H9 (cell line): ENCODE measurements around the gene ARHGAP31. TPM values are rescaled to one million over a fixed set of nuclear protein-coding genes. Genes with fewer than 3 reads are reported as not detected.

Source experiments
- DNase-seq: peaks from one replicate; pipeline ENCODE4 v3.0.0-alpha.2; 2017
- H2AFZ ChIP-seq: one replicate; pipeline ENCODE4 v1.6.1; 2013; ENCODE audit warnings: mild to moderate bottlenecking, low read length, control low read depth, moderate library complexity
- H2AK5ac ChIP-seq: 2 replicates; pipeline ENCODE4 v1.6.1; 2013; ENCODE audit warnings: low read length, control low read depth, mixed read lengths; ENCODE audit not compliant: insufficient read length
- H2BK120ac ChIP-seq: one replicate; pipeline ENCODE4 v1.6.1; 2013; ENCODE audit warnings: low read depth, mild to moderate bottlenecking, low read length, control low read depth, inconsistent platforms; ENCODE audit not compliant: poor library complexity, severe bottlenecking
- H2BK12ac ChIP-seq: 2 replicates; pipeline ENCODE4 v1.6.1; 2013; ENCODE audit warnings: low read length, control low read depth, mixed read lengths, low read depth; ENCODE audit not compliant: insufficient read length
- H2BK15ac ChIP-seq: 2 replicates; pipeline ENCODE4 v1.6.1; 2013; ENCODE audit warnings: low read depth, low read length, control low read depth
- H2BK20ac ChIP-seq: one replicate; pipeline ENCODE4 v1.6.1; 2013; ENCODE audit warnings: low read depth, mild to moderate bottlenecking, low read length, control low read depth, inconsistent platforms; ENCODE audit not compliant: poor library complexity, severe bottlenecking
- H2BK5ac ChIP-seq: 2 replicates; pipeline ENCODE4 v1.6.1; 2013; ENCODE audit warnings: low read length, control low read depth, mixed read lengths; ENCODE audit not compliant: insufficient read length
- H3K14ac ChIP-seq: 2 replicates; pipeline ENCODE4 v1.6.1; 2013; ENCODE audit warnings: low read length, control low read depth; ENCODE audit not compliant: insufficient read depth
- H3K18ac ChIP-seq: 2 replicates; pipeline ENCODE4 v1.6.1; 2013; ENCODE audit warnings: low read depth, mild to moderate bottlenecking, mixed read lengths, low read length, control low read depth; ENCODE audit not compliant: insufficient read length
- H3K23ac ChIP-seq: 2 replicates; pipeline ENCODE4 v1.6.1; 2013; ENCODE audit warnings: low read length, control low read depth, mixed read lengths, low read depth; ENCODE audit not compliant: insufficient read length
- H3K23me2 ChIP-seq: 2 replicates; pipeline ENCODE4 v1.6.1; 2013; ENCODE audit warnings: low read depth, mild to moderate bottlenecking, mixed read lengths, low read length, control low read depth; ENCODE audit not compliant: insufficient read length, poor library complexity, severe bottlenecking
- H3K27ac ChIP-seq: 2 replicates; pipeline ENCODE4 v1.5.1; 2013; ENCODE audit warnings: low read length, control low read depth, mixed read lengths, low read depth; ENCODE audit not compliant: insufficient read length
- H3K27me3 ChIP-seq: 2 replicates; pipeline ENCODE4 v1.6.1; 2013; ENCODE audit warnings: low read length, control low read depth, inconsistent platforms; ENCODE audit not compliant: insufficient read depth
- H3K4ac ChIP-seq: 2 replicates; pipeline ENCODE4 v1.6.1; 2013; ENCODE audit warnings: low read depth, mild to moderate bottlenecking, control low read depth, inconsistent platforms, low read length, moderate library complexity
- H3K4me1 ChIP-seq: 2 replicates; pipeline ENCODE4 v1.6.1; 2013; ENCODE audit warnings: low read length, control low read depth, inconsistent platforms; ENCODE audit not compliant: insufficient read depth
- H3K4me2 ChIP-seq: 2 replicates; pipeline ENCODE4 v1.6.1; 2013; ENCODE audit warnings: low read length, control low read depth, mixed read lengths; ENCODE audit not compliant: insufficient read length, insufficient read depth
- H3K56ac ChIP-seq: 2 replicates; pipeline ENCODE4 v1.6.1; 2013; ENCODE audit warnings: low read depth, mild to moderate bottlenecking, mixed read lengths, low read length, control low read depth; ENCODE audit not compliant: insufficient read length
- H3K79me1 ChIP-seq: 2 replicates; pipeline ENCODE4 v1.6.1; 2013; ENCODE audit warnings: low read depth, mild to moderate bottlenecking, moderate library complexity, low read length, control low read depth, inconsistent platforms; ENCODE audit not compliant: insufficient read depth, poor library complexity, severe bottlenecking
- H3K79me2 ChIP-seq: 2 replicates; pipeline ENCODE4 v1.6.1; 2013; ENCODE audit warnings: low read length, control low read depth, inconsistent platforms; ENCODE audit not compliant: insufficient read depth
- H3K9ac ChIP-seq: 2 replicates; pipeline ENCODE4 v1.6.1; 2013; ENCODE audit warnings: low read length, control low read depth, mixed read lengths; ENCODE audit not compliant: insufficient read length; ENCODE audit errors: extremely low read depth
- H3K9me3 ChIP-seq: one replicate; pipeline ENCODE4 v1.6.1; 2013; ENCODE audit warnings: low read depth, low read length, inconsistent platforms; ENCODE audit not compliant: control insufficient read depth
- H3T11ph ChIP-seq: one replicate; pipeline ENCODE4 v1.6.1; 2013; ENCODE audit warnings: mild to moderate bottlenecking, low read length, control low read depth, inconsistent platforms
- H4K20me1 ChIP-seq: one replicate; pipeline ENCODE4 v1.6.1; 2013; ENCODE audit not compliant: control insufficient read depth, insufficient read length, insufficient read depth
- H4K5ac ChIP-seq: 2 replicates; pipeline ENCODE4 v1.6.1; 2013; ENCODE audit warnings: low read depth, mild to moderate bottlenecking, mixed read lengths, low read length, control low read depth; ENCODE audit not compliant: insufficient read length
- H4K8ac ChIP-seq: replicated peaks from 2 replicates; pipeline ENCODE4 v1.6.1; 2013; ENCODE audit warnings: low read length, control low read depth, mixed read lengths, low read depth; ENCODE audit not compliant: insufficient read length
- H4K91ac ChIP-seq: 2 replicates; pipeline ENCODE4 v1.6.1; 2013; ENCODE audit warnings: low read depth, mild to moderate bottlenecking, moderate library complexity, mixed read lengths, low read length, control low read depth; ENCODE audit not compliant: insufficient read length
- H3K27ac Mint-ChIP-seq, 3 experiments: 2 replicates in 2 of 3; 3 replicates in 1 of 3; pipeline ENCODE4 v1.8.0; 2020 to 2021; ENCODE audit warnings: mixed read lengths in 3 of 3, mild to moderate bottlenecking in 1 of 3, moderate library complexity in 1 of 3
- H3K27me3 Mint-ChIP-seq: 2 replicates; pipeline ENCODE4 v1.8.0; 2021; ENCODE audit warnings: low read depth, mild to moderate bottlenecking, moderate library complexity, mixed read lengths
- H3K36me3 Mint-ChIP-seq, 3 experiments: 2 replicates in 2 of 3; 3 replicates in 1 of 3; pipeline ENCODE4 v1.8.0; 2020 to 2021; ENCODE audit warnings: low read depth in 3 of 3, mixed read lengths in 3 of 3; ENCODE audit not compliant: insufficient read depth in 1 of 3
- H3K4me1 Mint-ChIP-seq, 2 experiments: 2 replicates each; pipeline ENCODE4 v1.8.0; 2020; ENCODE audit warnings: mixed read lengths in 2 of 2
- H3K4me3 Mint-ChIP-seq, 2 experiments: 2 replicates in 1 of 2; 3 replicates in 1 of 2; pipeline ENCODE4 v1.8.0; 2020 to 2021; ENCODE audit warnings: mild to moderate bottlenecking in 2 of 2, mixed read lengths in 2 of 2, moderate library complexity in 1 of 2
- H3K9me3 Mint-ChIP-seq, 2 experiments: 2 replicates in 1 of 2; 3 replicates in 1 of 2; pipeline ENCODE4 v1.8.0; 2020; ENCODE audit warnings: mild to moderate bottlenecking in 2 of 2, mixed read lengths in 2 of 2, moderate library complexity in 1 of 2
- CTCF ChIP-seq: fragments of 200-600 bp; sonication (generic); conservative IDR thresholded peaks from 3 replicates; pipeline ENCODE4 v1.8.0; 2021; ENCODE audit warnings: antibody characterized with exemption, mild to moderate bottlenecking
- WGBS: extraction: QIAGEN DNeasy Blood & Tissue Kit; methylation state at CpG from one replicate; pipeline ENCODE4 v1.1.7; 2013; ENCODE audit warnings: missing lambda C conversion rate, low lambda C conversion rate, mixed read lengths; ENCODE audit not compliant: insufficient read length; ENCODE audit errors: extremely low coverage; 5-methylcytosine and 5-hydroxymethylcytosine counted together
- total RNA-seq: library from RNA; stranded (reverse); gene quantifications from 2 replicates; pipeline ENCODE4 v1.2.1, GENCODE V29; 2021

ARHGAP31 gene
- total RNA-seq, 1 experiment from 2014 or later: 2.2 TPM

- Histone ChIP-seq H3K27ac (no peak overlapping the region), H2BK12ac (no peak overlapping the region), H2BK20ac (no peak overlapping the region), H2BK15ac (no peak overlapping the region), H3K9ac (no peak overlapping the region), H3K79me2 (no peaks in the 10 kb centered on the region), H3K18ac (no peak overlapping the region), H3K4me1 (peaks cover 14% of the 10 kb centered on the region), H2AK5ac (no peak overlapping the region), H2BK5ac (no peak overlapping the region), H4K5ac (no peak overlapping the region), H2AFZ (no peak overlapping the region), H3K27me3 (no peaks in the 10 kb centered on the region), H3K14ac (no peak overlapping the region), H3T11ph (no peak overlapping the region), H3K23ac (no peak overlapping the region), H4K20me1 (no peaks in the 10 kb centered on the region), H3K4me2 (no peak overlapping the region), H3K9me3 (no peaks in the 10 kb centered on the region), H3K23me2 (no peaks in the 10 kb centered on the region), H3K4ac (no peak overlapping the region), H2BK120ac (no peak overlapping the region), H3K79me1 (no peaks in the 10 kb centered on the region), H3K56ac (no peak overlapping the region), H4K8ac (no peak overlapping the region), H4K91ac (no peak overlapping the region)
- no peak for DNase-seq
- WGBS: no CpG with 5 or more reads among the region's 1 CpG
- H3K36me3 Mint-ChIP-seq: peaks cover 0 to 8% (median 4%) of the 10 kb centered on the region in 3 experiments; a peak in 3 of 7 replicates
- no peak overlapping the region for H3K4me3 Mint-ChIP-seq
- peaks cover 7 to 10% of the 10 kb centered on the region in 2 experiments; a peak in 4 of 5 replicates for H3K9me3 Mint-ChIP-seq
- H3K27ac Mint-ChIP-seq: no peak overlapping the region
- H3K27me3 Mint-ChIP-seq: peaks cover 14% of the 10 kb centered on the region
- no peak; the same call in 2 of the 3 replicates for TF ChIP-seq CTCF
- H3K4me1 Mint-ChIP-seq: peaks cover 57 to 64% of the 10 kb centered on the region in 2 experiments
Observed at GRCh38 chr3:119346076-119346496, 51.9 kb downstream of the ARHGAP31 start.
